Osteocyte (in vitro differentiated cells): Measurements from ENCODE around the gene SIGLEC11. TPM values are rescaled to one million over a fixed set of nuclear protein-coding genes. Genes with fewer than 3 reads are reported as not detected.

Experiments
- DNase-seq: peaks from one replicate; pipeline ENCODE4 v3.0.0; 2021; ENCODE audit warnings: mixed read lengths; ENCODE audit not compliant: unreplicated experiment; ENCODE audit errors: extremely low spot score
- H3K27ac Mint-ChIP-seq: one replicate; pipeline ENCODE4 v1.8.0; 2021; ENCODE audit warnings: mild to moderate bottlenecking, mixed read lengths; ENCODE audit not compliant: unreplicated experiment
- H3K27me3 Mint-ChIP-seq: one replicate; pipeline ENCODE4 v1.8.0; 2021; ENCODE audit warnings: mixed read lengths; ENCODE audit not compliant: unreplicated experiment
- H3K36me3 Mint-ChIP-seq: one replicate; pipeline ENCODE4 v1.8.0; 2021; ENCODE audit warnings: mixed read lengths; ENCODE audit not compliant: unreplicated experiment
- H3K4me1 Mint-ChIP-seq: one replicate; pipeline ENCODE4 v1.8.0; 2021; ENCODE audit warnings: mixed read lengths; ENCODE audit not compliant: unreplicated experiment
- H3K4me3 Mint-ChIP-seq: one replicate; pipeline ENCODE4 v1.8.0; 2021; ENCODE audit warnings: mild to moderate bottlenecking, moderate library complexity, mixed read lengths; ENCODE audit not compliant: unreplicated experiment
- H3K9me3 Mint-ChIP-seq: one replicate; pipeline ENCODE4 v1.8.0; 2021; ENCODE audit warnings: mixed read lengths; ENCODE audit not compliant: unreplicated experiment
- CTCF ChIP-seq: fragments of 200-600 bp; sonication (generic); IDR thresholded peaks from 2 replicates; pipeline ENCODE4 v1.5.0; 2021; ENCODE audit warnings: antibody characterized with exemption, mild to moderate bottlenecking, moderate library complexity
- total RNA-seq: library from RNA; stranded (reverse); gene quantifications from 2 replicates; pipeline ENCODE4 v1.2.1, GENCODE V29; 2021

SIGLEC11 gene
- total RNA-seq, 1 donor from 2014 or later = not detected

GRCh38 chr19:49912965-49913685 is 47.8 kb downstream of the SIGLEC11 start:
- Mint-ChIP-seq H3K27ac (no peak overlapping the region), H3K4me1 (no peaks in the 10 kb centered on the region), H3K9me3 (peaks cover 3% of the 10 kb centered on the region), H3K36me3 (peaks cover 31% of the 10 kb centered on the region), H3K27me3 (no peaks in the 10 kb centered on the region), H3K4me3 (no peak overlapping the region)
- no peak for TF ChIP-seq CTCF
- DNase-seq = no peak

GRCh38 chr19:49911381-49912145 is 49.4 kb downstream of the SIGLEC11 start:
- TF ChIP-seq CTCF = no peak
- Mint-ChIP-seq H3K27me3 (no peaks in the 10 kb centered on the region), H3K4me3 (no peak overlapping the region), H3K9me3 (peaks cover 3% of the 10 kb centered on the region), H3K36me3 (peaks cover 27% of the 10 kb centered on the region), H3K27ac (no peak overlapping the region), H3K4me1 (no peaks in the 10 kb centered on the region)
- DNase-seq = no peak

GRCh38 chr19:49910179-49910578 is 50.8 kb downstream of the SIGLEC11 start:
- H3K9me3 Mint-ChIP-seq = peaks cover under 1% of the 10 kb centered on the region
- TF ChIP-seq CTCF = no peak
- peaks cover 19% of the 10 kb centered on the region for H3K36me3 Mint-ChIP-seq
- H3K4me3 Mint-ChIP-seq = no peak overlapping the region
- DNase-seq = no peak
- no peaks in the 10 kb centered on the region for H3K4me1 Mint-ChIP-seq
- no peaks in the 10 kb centered on the region for H3K27me3 Mint-ChIP-seq
- no peak overlapping the region for H3K27ac Mint-ChIP-seq

GRCh38 chr19:49908480-49909420 is 52.2 kb downstream of the SIGLEC11 start:
- Mint-ChIP-seq H3K4me3 (no peak overlapping the region), H3K27me3 (no peaks in the 10 kb centered on the region), H3K9me3 (no peaks in the 10 kb centered on the region), H3K36me3 (peaks cover 16% of the 10 kb centered on the region), H3K27ac (no peak overlapping the region), H3K4me1 (no peaks in the 10 kb centered on the region)
- TF ChIP-seq CTCF = no peak
- no peak for DNase-seq
